ENCODE measurements around the gene ZNF716. TPM values are rescaled to one million over a fixed set of nuclear protein-coding genes. Genes with fewer than 3 reads are reported as not detected.

ZNF716 gene

GRCh38 chr7:57496395-57496794, 46.4 kb downstream of the ZNF716 start:
- H2AK5ac ChIP-seq (ENCODE audit: low read depth, low read length) = no peak overlapping the region

GRCh38 chr7:57505176-57505575, 55.2 kb downstream of the ZNF716 start:
- Histone ChIP-seq H3K27me3 (ENCODE audit: control insufficient read depth in 3 of 3, insufficient read depth in 3 of 3, low read depth in 1 of 3, low read length in 3 of 3) (no peaks in the 10 kb centered on the region), H3K23ac (ENCODE audit: low read depth, low read length, poor library complexity) (no peak overlapping the region), H2AFZ (ENCODE audit: low read length) (no peak overlapping the region), H2BK15ac (ENCODE audit: low read length) (no peak overlapping the region), H4K8ac (ENCODE audit: low read depth, low read length) (no peak overlapping the region), H3K9me3 (replicated peaks in 1 of 2; ENCODE audit: control insufficient read depth in 2 of 2, insufficient read depth in 1 of 2, low read depth in 1 of 2, low read length in 2 of 2) (peaks cover 0 to 3% of the 10 kb centered on the region in 2 donors), H2BK5ac (ENCODE audit: low read length) (no peak overlapping the region), H3K4ac (ENCODE audit: low read length) (no peak overlapping the region), H2AK5ac (ENCODE audit: low read depth, low read length) (no peak overlapping the region), H4K91ac (ENCODE audit: low read depth, low read length, poor library complexity) (no peak overlapping the region), H3K36me3 (replicated peaks in 1 of 2; ENCODE audit: control insufficient read depth in 2 of 2, insufficient read depth in 2 of 2, low read length in 2 of 2) (no peaks in the 10 kb centered on the region), H2BK12ac (ENCODE audit: low read length) (no peak overlapping the region), H3K9ac (ENCODE audit: low read depth, low read length, poor library complexity) (no peak overlapping the region), H3K4me2 (ENCODE audit: insufficient read depth, low read length, poor library complexity, severe bottlenecking) (no peak overlapping the region), H3K18ac (ENCODE audit: low read length) (no peak overlapping the region), H3K4me1 (ENCODE audit: control insufficient read depth in 2 of 2, insufficient read depth in 1 of 2, low read depth in 1 of 2, low read length in 2 of 2) (no peaks in the 10 kb centered on the region), H3K14ac (ENCODE audit: low read length) (no peak overlapping the region), H3K79me1 (ENCODE audit: low read depth, low read length) (no peaks in the 10 kb centered on the region), H3K27ac (replicated peaks; ENCODE audit: low read length) (no peak overlapping the region), H2BK120ac (ENCODE audit: low read depth, low read length) (no peak overlapping the region), H3K4me3 (ENCODE audit: low read length in 2 of 2) (no peak overlapping the region)
- no CpG with 5 or more reads among the region's 1 CpG for WGBS, 2 donors (ENCODE audit: extremely low coverage in 2 of 2, insufficient read length in 2 of 2, insufficient replicate concordance in 1 of 2)
- no peak for DNase-seq (ENCODE audit: low spot score)

More at GRCh38 chr7:57496395-57496794, 46.4 kb downstream of the ZNF716 start:
- Histone ChIP-seq H3K4ac (ENCODE audit: low read length) (no peak overlapping the region), H3K9me3 (replicated peaks in 1 of 2; ENCODE audit: control insufficient read depth in 2 of 2, insufficient read depth in 1 of 2, low read depth in 1 of 2, low read length in 2 of 2) (peaks cover 8 to 15% of the 10 kb centered on the region in 2 donors), H3K79me1 (ENCODE audit: low read depth, low read length) (no peaks in the 10 kb centered on the region), H3K36me3 (replicated peaks in 1 of 2; ENCODE audit: control insufficient read depth in 2 of 2, insufficient read depth in 2 of 2, low read length in 2 of 2) (no peaks in the 10 kb centered on the region), H3K4me2 (ENCODE audit: insufficient read depth, low read length, poor library complexity, severe bottlenecking) (no peak overlapping the region), H4K8ac (ENCODE audit: low read depth, low read length) (no peak overlapping the region), H2AFZ (ENCODE audit: low read length) (no peak overlapping the region), H2BK5ac (ENCODE audit: low read length) (no peak overlapping the region), H3K9ac (ENCODE audit: low read depth, low read length, poor library complexity) (no peak overlapping the region), H3K27me3 (ENCODE audit: control insufficient read depth in 3 of 3, insufficient read depth in 3 of 3, low read depth in 1 of 3, low read length in 3 of 3) (no peaks in the 10 kb centered on the region), H3K23ac (ENCODE audit: low read depth, low read length, poor library complexity) (no peak overlapping the region), H3K4me3 (ENCODE audit: low read length in 2 of 2) (peak overlapping the region in 1 of 2 donors; percentile 38), H2BK120ac (ENCODE audit: low read depth, low read length) (no peak overlapping the region), H4K91ac (ENCODE audit: low read depth, low read length, poor library complexity) (no peak overlapping the region), H3K4me1 (ENCODE audit: control insufficient read depth in 2 of 2, insufficient read depth in 1 of 2, low read depth in 1 of 2, low read length in 2 of 2) (no peaks in the 10 kb centered on the region), H3K14ac (ENCODE audit: low read length) (no peak overlapping the region), H3K27ac (replicated peaks; ENCODE audit: low read length) (no peak overlapping the region), H2BK15ac (ENCODE audit: low read length) (no peak overlapping the region), H2BK12ac (ENCODE audit: low read length) (no peak overlapping the region), H3K18ac (ENCODE audit: low read length) (no peak overlapping the region)
- no peak for DNase-seq (ENCODE audit: low spot score)
- 100% methylated on average over 1 to 4 of the region's 6 CpGs for WGBS, 2 donors (ENCODE audit: extremely low coverage in 2 of 2, insufficient read length in 2 of 2, insufficient replicate concordance in 1 of 2)

Small RNA genes within 50 kb of the gene (small RNA-seq; reads per million reads assigned to genes)
- not detected for gene MIR3147 (ENCODE audit: insufficient read depth)
